ENCODE data around the gene CYP2J2. TPM values are rescaled to one million over a fixed set of nuclear protein-coding genes. Genes with fewer than 3 reads are reported as not detected.

Gene CYP2J2
- 0.29 TPM in 1 of 2 replicates, not detected in the other for total RNA-seq

GRCh38 chr1:59926381-59927123 is at the start of gene CYP2J2:
CYP2J2 (minus strand) TSS chr1:59926773; CDS start chr1:59926746, 27 bp downstream.

Small RNA genes within 50 kb of the gene (small RNA-seq; reads per million reads assigned to genes)
- gene RN7SL475P (ENCODE audit: low replicate concordance) = not detected

Other genes with a start within 250 kb of the CYP2J2 start
- not detected in 2 replicates for gene HOOK1, start 111.8 kb downstream of the CYP2J2 start, total RNA-seq
- gene C1orf87, start 147.0 kb upstream of the CYP2J2 start, total RNA-seq = not detected in 2 replicates

Data from placental pericyte (primary cell).